RWPE1 (cell line): ENCODE measurements around the gene MIEF2.
"Not testable (repeated sequence)": the region's sequence is repeated elsewhere in the genome, so short reads cannot be mapped to it uniquely, and the experiment has no call there.

Experiments
- CTCF ChIA-PET: fragments of 350-600 bp; sonication (Branson Sonifier 250); formaldehyde crosslinking; extraction: SDS; loops from one replicate; lab custom pipeline; 2021; lab: Yijun Ruan, JAX
- POLR2A ChIA-PET: fragments of 400-600 bp; formaldehyde crosslinking; extraction: SDS; loops from one replicate; lab custom pipeline; 2020; ENCODE audit warnings: antibody characterized with exemption; ENCODE audit not compliant: low non-redundant PET; lab: Yijun Ruan, JAX
- DNase-seq: peaks from one replicate; pipeline ENCODE4 v3.0.0; 2012; ENCODE audit warnings: low spot score
- H3K27ac ChIP-seq: fragments of 450-650 bp; 2 replicates; pipeline ENCODE4 v1.5.1; 2017
- CTCF ChIP-seq: fragments of 450-650 bp; conservative IDR thresholded peaks from 2 replicates; pipeline ENCODE4 v1.5.1; 2017; ENCODE audit warnings: low read depth, mild to moderate bottlenecking

MIEF2 gene

GRCh38 chr17:18260332-18261145 lies at the start of gene MIEF2:
TSS of gene MIEF2 (plus strand) at chr17:18260662. CDS start at chr17:18262721, 2,059 bp downstream.
- POLR2A ChIA-PET: no interaction called here
- CTCF ChIA-PET: interaction anchor here (0.5 to 1.5 kb wide), 2 partner anchors 43 to 197 kb away, joined by 3 to 5 read pairs; no protein-coding TSS in a partner anchor
- DNase-seq: peak; percentile 98
- peak within 1 kb of the TSS; percentile 98 for H3K27ac ChIP-seq
- TF ChIP-seq CTCF: no peak

GRCh38 chr17:18213666-18214270 lies 46.7 kb upstream of the MIEF2 start:
- CTCF ChIA-PET: interaction anchor here (1.5 kb wide), 1 partner anchor 22 kb away, joined by 4 read pairs; no protein-coding TSS in a partner anchor
- DNase-seq: no peak
- H3K27ac ChIP-seq: 0 out of 2 replicates have a peak overlapping the region, but pooled peaks have one; percentile 17
- TF ChIP-seq CTCF: no peak
- POLR2A ChIA-PET: interaction anchor here (0.6 kb wide), 1 partner anchor 9 kb away, joined by 6 read pairs; no protein-coding TSS in a partner anchor

GRCh38 chr17:18216906-18217305 lies 43.6 kb upstream of the MIEF2 start:
- H3K27ac ChIP-seq, DNase-seq, POLR2A ChIA-PET: not testable (repeated sequence)
- CTCF ChIA-PET: interaction anchor here (0.7 to 1.4 kb wide), 3 partner anchors 26 to 106 kb away, joined by 3 to 6 read pairs (median 5); no protein-coding TSS in a partner anchor

GRCh38 chr17:18217412-18218015 lies 42.9 kb upstream of the MIEF2 start:
- POLR2A ChIA-PET: no interaction called here
- peak; percentile 75 for DNase-seq
- CTCF ChIA-PET: interaction anchor here (0.5 to 1.4 kb wide), 12 partner anchors 10 to 113 kb away, joined by 3 to 7 read pairs (median 4); no protein-coding TSS in a partner anchor
- peak; percentile 95 for TF ChIP-seq CTCF
- H3K27ac ChIP-seq: no peak overlapping the region

GRCh38 chr17:18218756-18219415 lies 41.6 kb upstream of the MIEF2 start:
- TF ChIP-seq CTCF: no peak
- H3K27ac ChIP-seq: peak overlapping the region; percentile 29; the same call in 1 of the 2 replicates
- CTCF ChIA-PET: interaction anchor here (0.6 kb wide), 1 partner anchor 25 kb away, joined by 3 read pairs; no protein-coding TSS in a partner anchor
- POLR2A ChIA-PET: no interaction called here
- DNase-seq: no peak

GRCh38 chr17:18224053-18224386 lies 36.4 kb upstream of the MIEF2 start:
- POLR2A ChIA-PET: no interaction called here
- no peak for DNase-seq
- peak overlapping the region; percentile 6; the same call in 1 of the 2 replicates for H3K27ac ChIP-seq
- CTCF ChIA-PET: interaction anchor here (0.7 kb wide), 1 partner anchor 198 kb away, joined by 5 read pairs; no protein-coding TSS in a partner anchor
- TF ChIP-seq CTCF: no peak
